HepG2 (cell line): ENCODE results near the gene DNAJB12. TPM values are rescaled to one million over a fixed set of nuclear protein-coding genes. Genes with fewer than 3 reads are reported as not detected.
A peak's percentile ranks its signal among the peaks of the same experiment; 100 is the strongest.

Source experiments
- ATAC-seq: fragments of 200-7000 bp; cut with Tn5 transposase; 3 replicates; pipeline ENCODE4 v1.9.1; 2020; ENCODE audit warnings: mild to moderate bottlenecking, moderate library complexity
- BruUV-seq: library from RNA; stranded (reverse); fragments of 400-500 nt; replicated peaks from 2 replicates; lab custom pipeline; 2021; lab: Mats Ljungman, UMichigan
- CTCF ChIA-PET: fragments of 300-600 bp; formaldehyde crosslinking; extraction: SDS; loops from one replicate; lab custom pipeline; 2021; ENCODE audit warnings: low total read pairs, inconsistent platforms, low intra/inter-chr PET ratio; lab: Yijun Ruan, JAX
- POLR2A ChIA-PET: fragments of 350-600 bp; sonication (Branson Sonifier 250); formaldehyde crosslinking; loops from one replicate; lab custom pipeline; 2020; ENCODE audit warnings: antibody characterized with exemption, inconsistent platforms; lab: Yijun Ruan, JAX
- DNase-seq: peaks from one replicate; pipeline ENCODE4 v3.0.0-alpha.2; 2015; ENCODE audit warnings: low spot score
- FAIRE-seq: peaks from 3 replicates; lab custom pipeline; 2011; peaks lifted over from hg19 to GRCh38; lab: Jason Lieb, UNC
- H2AFZ ChIP-seq: one replicate; pipeline ENCODE4 v1.6.1; 2011; ENCODE audit warnings: low read length, inconsistent platforms
- H3K27ac ChIP-seq: fragments of 300-600 bp; 3 replicates; pipeline ENCODE4 v1.8.0; 2011; ENCODE audit warnings: mixed run types, mild to moderate bottlenecking, mixed read lengths, low read length, inconsistent platforms; ENCODE audit not compliant: insufficient read depth; ENCODE audit errors: extremely low read length
- H3K27me3 ChIP-seq, 2 experiments: fragments of 200-600 bp in 1 of 2; 2 replicates in 1 of 2; 3 replicates in 1 of 2; pipeline versions ENCODE4 v1.6.0 to v1.8.0; 2011; ENCODE audit warnings: low read length in 2 of 2, mild to moderate bottlenecking in 2 of 2, moderate library complexity in 2 of 2, inconsistent platforms in 1 of 2; ENCODE audit not compliant: insufficient read depth in 2 of 2, control insufficient read depth in 1 of 2
- H3K36me3 ChIP-seq, 2 experiments: fragments of 200-600 bp in 1 of 2; replicated peaks in 1 of 2; 2 replicates in 1 of 2; 3 replicates in 1 of 2; pipeline versions ENCODE4 v1.5.1 to v1.8.0; 2011; ENCODE audit warnings: low read length in 2 of 2, inconsistent platforms in 1 of 2; ENCODE audit not compliant: insufficient read depth in 2 of 2, control insufficient read depth in 1 of 2
- H3K4me1 ChIP-seq: 2 replicates; pipeline ENCODE4 v1.5.1; 2012; ENCODE audit warnings: low read length, inconsistent platforms; ENCODE audit not compliant: insufficient read depth
- H3K4me2 ChIP-seq: 2 replicates; pipeline ENCODE4 v1.6.0; 2011; ENCODE audit warnings: low read depth, low read length, inconsistent platforms
- H3K4me3 ChIP-seq, 3 experiments: fragments of 200-600 bp in 1 of 3; sonication (generic), shearing (Covaris generic) in 1 of 3; replicated peaks in 1 of 3; 2 replicates each; pipeline ENCODE4 v1.5.1; 2011 to 2016; ENCODE audit warnings: low read length in 3 of 3, inconsistent platforms in 2 of 3, low read depth in 2 of 3, mild to moderate bottlenecking in 2 of 3, control low read depth in 1 of 3, mixed read lengths in 1 of 3; ENCODE audit not compliant: insufficient read depth in 1 of 3
- H3K79me2 ChIP-seq: one replicate; pipeline ENCODE4 v1.6.1; 2011; ENCODE audit warnings: low read length, inconsistent platforms; ENCODE audit not compliant: insufficient read depth
- H3K9ac ChIP-seq: 2 replicates; pipeline ENCODE4 v1.6.0; 2011; ENCODE audit warnings: mild to moderate bottlenecking, low read depth, low read length, inconsistent platforms; ENCODE audit not compliant: insufficient read depth
- H3K9me3 ChIP-seq: 2 replicates; pipeline ENCODE4 v1.5.1; 2012; ENCODE audit warnings: mild to moderate bottlenecking, low read length
- H4K20me1 ChIP-seq: 2 replicates; pipeline ENCODE4 v1.6.0; 2011; ENCODE audit warnings: inconsistent platforms, mild to moderate bottlenecking, low read length, moderate library complexity; ENCODE audit not compliant: insufficient read depth
- DPF2 ChIP-seq: sonication (generic); formaldehyde crosslinking; IDR thresholded peaks from 2 replicates; pipeline ENCODE4 v1.4.0; 2020; ENCODE audit warnings: mild to moderate bottlenecking, low read depth, missing genetic modification reagents, borderline replicate concordance
- HCFC1 ChIP-seq: fragments of 150-350 bp; IDR thresholded peaks from 2 replicates; pipeline ENCODE4 v1.6.1; 2014; ENCODE audit warnings: low read depth, low read length
- PHF5A ChIP-seq: IDR thresholded peaks from one replicate; pipeline ENCODE4 v1.6.1; 2018; ENCODE audit warnings: low read depth, missing genetic modification reagents; ENCODE audit not compliant: unreplicated experiment
- ZNF3 ChIP-seq: IDR thresholded peaks from 2 replicates; pipeline ENCODE4 v1.7.0; 2017; ENCODE audit warnings: inconsistent platforms
- ZNF337 ChIP-seq: sonication (generic); formaldehyde crosslinking; IDR thresholded peaks from 2 replicates; pipeline ENCODE4 v1.5.1; 2020; ENCODE audit warnings: missing genetic modification reagents, low read depth, mild to moderate bottlenecking, borderline replicate concordance
- ZNF556 ChIP-seq: sonication (generic); formaldehyde crosslinking; IDR thresholded peaks from 2 replicates; pipeline ENCODE4 v1.4.0; 2020; ENCODE audit warnings: mild to moderate bottlenecking, missing genetic modification reagents, borderline replicate concordance
- ZNF687 ChIP-seq: sonication (generic); formaldehyde crosslinking; IDR thresholded peaks from 2 replicates; pipeline ENCODE4 v1.5.1; 2020; ENCODE audit warnings: mild to moderate bottlenecking, missing genetic modification reagents, moderate library complexity
- ZNF781 ChIP-seq: sonication (generic); formaldehyde crosslinking; IDR thresholded peaks from 2 replicates; pipeline ENCODE4 v1.5.1; 2020; ENCODE audit warnings: borderline replicate concordance, mild to moderate bottlenecking, missing genetic modification reagents; ENCODE audit errors: not compliant biosample characterization
- WGBS: methylation state at CpG from one replicate; pipeline ENCODE4 v1.1.6; 2017; ENCODE audit warnings: low lambda C conversion rate; 5-methylcytosine and 5-hydroxymethylcytosine counted together
- in situ Hi-C: cut with HindIII; loops from 2 replicates; pipeline ENCODE4 v1.10.0; 2017; ENCODE audit warnings: low pct_unique_long_range_greater_than_20kb; ENCODE audit not compliant: extremely low pct_ligation_motif_present
- intact Hi-C: fragments of 100-400 bp; cut with micrococcal nuclease; formaldehyde crosslinking; loops from one replicate; pipeline ENCODE4 v1.10.0; 2022; ENCODE audit not compliant: unreplicated experiment
- polyA plus RNA-seq, 8 experiments: library from polyadenylated mRNA; depleted of rRNA in 3 of 8; stranded (reverse) in 7 of 8; unstranded in 1 of 8; fragments of >200 nt; fragmentation: Illumina TruSeq in 4 of 8; extraction: Trizol in 4 of 8; gene quantifications; 2 replicates each; pipeline versions ENCODE4 v1.2.1 to v1.2.3, GENCODE V29; 2011 to 2016; ENCODE audit warnings: low read depth in 4 of 8, missing spikeins in 1 of 8, mixed read lengths in 1 of 8; ENCODE audit not compliant: insufficient read depth in 1 of 8
- total RNA-seq, 5 experiments: library from RNA; depleted of rRNA; stranded (reverse); fragments of >200 nt; fragmentation: Illumina TruSeq; extraction: Trizol; gene quantifications; 2 replicates each; pipeline ENCODE4 v1.2.3, GENCODE V29; 2016; ENCODE audit warnings: low read depth in 1 of 5
- TF ChIP-seq, protein P1 (sequence below): sonication (generic); formaldehyde crosslinking; IDR thresholded peaks from 2 replicates; pipeline ENCODE4 v1.4.0; 2020; ENCODE audit warnings: mild to moderate bottlenecking, missing genetic modification reagents

DNAJB12 gene
- total and polyA plus RNA-seq, 2 of the 13 experiments (the other 11 are each of a cell fraction or from before 2014, with no cell fraction given) = 10.8 to 18.2 TPM

- TF ChIP-seq, protein P1, sequence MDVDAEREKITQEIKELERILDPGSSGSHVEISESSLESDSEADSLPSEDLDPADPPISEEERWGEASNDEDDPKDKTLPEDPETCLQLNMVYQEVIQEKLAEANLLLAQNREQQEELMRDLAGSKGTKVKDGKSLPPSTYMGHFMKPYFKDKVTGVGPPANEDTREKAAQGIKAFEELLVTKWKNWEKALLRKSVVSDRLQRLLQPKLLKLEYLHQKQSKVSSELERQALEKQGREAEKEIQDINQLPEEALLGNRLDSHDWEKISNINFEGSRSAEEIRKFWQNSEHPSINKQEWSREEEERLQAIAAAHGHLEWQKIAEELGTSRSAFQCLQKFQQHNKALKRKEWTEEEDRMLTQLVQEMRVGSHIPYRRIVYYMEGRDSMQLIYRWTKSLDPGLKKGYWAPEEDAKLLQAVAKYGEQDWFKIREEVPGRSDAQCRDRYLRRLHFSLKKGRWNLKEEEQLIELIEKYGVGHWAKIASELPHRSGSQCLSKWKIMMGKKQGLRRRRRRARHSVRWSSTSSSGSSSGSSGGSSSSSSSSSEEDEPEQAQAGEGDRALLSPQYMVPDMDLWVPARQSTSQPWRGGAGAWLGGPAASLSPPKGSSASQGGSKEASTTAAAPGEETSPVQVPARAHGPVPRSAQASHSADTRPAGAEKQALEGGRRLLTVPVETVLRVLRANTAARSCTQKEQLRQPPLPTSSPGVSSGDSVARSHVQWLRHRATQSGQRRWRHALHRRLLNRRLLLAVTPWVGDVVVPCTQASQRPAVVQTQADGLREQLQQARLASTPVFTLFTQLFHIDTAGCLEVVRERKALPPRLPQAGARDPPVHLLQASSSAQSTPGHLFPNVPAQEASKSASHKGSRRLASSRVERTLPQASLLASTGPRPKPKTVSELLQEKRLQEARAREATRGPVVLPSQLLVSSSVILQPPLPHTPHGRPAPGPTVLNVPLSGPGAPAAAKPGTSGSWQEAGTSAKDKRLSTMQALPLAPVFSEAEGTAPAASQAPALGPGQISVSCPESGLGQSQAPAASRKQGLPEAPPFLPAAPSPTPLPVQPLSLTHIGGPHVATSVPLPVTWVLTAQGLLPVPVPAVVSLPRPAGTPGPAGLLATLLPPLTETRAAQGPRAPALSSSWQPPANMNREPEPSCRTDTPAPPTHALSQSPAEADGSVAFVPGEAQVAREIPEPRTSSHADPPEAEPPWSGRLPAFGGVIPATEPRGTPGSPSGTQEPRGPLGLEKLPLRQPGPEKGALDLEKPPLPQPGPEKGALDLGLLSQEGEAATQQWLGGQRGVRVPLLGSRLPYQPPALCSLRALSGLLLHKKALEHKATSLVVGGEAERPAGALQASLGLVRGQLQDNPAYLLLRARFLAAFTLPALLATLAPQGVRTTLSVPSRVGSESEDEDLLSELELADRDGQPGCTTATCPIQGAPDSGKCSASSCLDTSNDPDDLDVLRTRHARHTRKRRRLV (CRISPR knock-in tag) = no peak
- no peak for TF ChIP-seq ZNF556 (CRISPR knock-in tag)
- no peak for TF ChIP-seq DPF2 (CRISPR knock-in tag)
- TF ChIP-seq ZNF3 (CRISPR knock-in tag) = no peak
- TF ChIP-seq, all 625 proteins: peak for 0
Measured at GRCh38 chr10:72306215-72306760, 48.4 kb downstream of the DNAJB12 start (continued).

DNA sequence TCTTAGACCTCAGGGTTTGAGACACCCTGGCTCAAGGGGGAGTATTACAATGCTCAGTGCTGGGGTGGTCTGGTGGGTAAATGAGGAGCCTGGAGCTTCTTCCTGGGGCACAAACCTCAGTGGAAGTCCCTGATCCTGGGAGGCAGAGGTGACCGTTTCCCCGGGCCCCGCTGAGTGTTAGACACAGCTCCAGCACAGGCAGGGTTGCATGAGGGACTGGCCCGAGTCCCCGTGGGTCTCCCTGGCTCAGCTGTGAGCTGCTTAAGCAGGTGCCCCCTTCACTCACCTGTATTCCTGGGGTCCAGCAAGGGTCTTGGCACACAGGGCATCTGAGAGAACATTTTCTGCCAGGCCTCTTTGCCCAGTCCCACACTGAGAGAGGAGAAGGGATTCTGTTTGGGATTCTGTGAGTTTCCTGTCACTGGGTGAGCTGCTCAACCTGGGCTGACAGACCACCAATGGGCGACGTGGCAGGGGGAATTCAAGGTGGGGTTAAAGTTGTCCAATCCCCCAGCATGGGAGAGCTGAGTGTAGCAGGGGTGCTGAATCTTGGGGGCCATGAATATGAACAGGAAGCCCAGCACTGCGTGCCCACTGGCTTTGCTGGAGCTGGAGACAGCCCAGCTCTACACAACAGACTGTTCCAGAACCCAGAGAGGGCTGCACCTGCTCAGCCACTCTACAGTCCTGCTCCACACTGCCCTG lies 51.1 kb downstream of the DNAJB12 start:
- ChIA-PET CTCF (no interaction called here), POLR2A (interaction anchor here (1.2 to 11.9 kb wide), 6 partner anchors 15 to 30 kb away, joined by 3 to 168 read pairs (median 3); no protein-coding TSS in a partner anchor)
- intact Hi-C loops (no loop called here), in situ Hi-C loops (no loop called here)
- H3K4me3 ChIP-seq = no peak overlapping the region; a peak in 1 of 6 replicates
- H3K36me3 ChIP-seq = no peaks in the 10 kb centered on the region
- H3K9ac ChIP-seq = no peak overlapping the region
- peak overlapping the region; percentile 42 for H2AFZ ChIP-seq
- H3K79me2 ChIP-seq = no peaks in the 10 kb centered on the region
- no peaks in the 10 kb centered on the region for H3K27me3 ChIP-seq
- DNase-seq (no peak), FAIRE-seq (no peak), ATAC-seq (peak; percentile 53)
- 43% methylated on average over 3 of the region's 8 CpGs for WGBS
- no peaks in the 10 kb centered on the region for H3K9me3 ChIP-seq
- H3K4me2 ChIP-seq = peak overlapping the region; percentile 33; the same call in 1 of the 2 replicates
- peaks cover 44% of the 10 kb centered on the region for H3K4me1 ChIP-seq
- H4K20me1 ChIP-seq = no peaks in the 10 kb centered on the region
- BruUV-seq = no TSS peak
- TF ChIP-seq ZNF337 (CRISPR knock-in tag) = no peak
- TF ChIP-seq HCFC1 = no peak
- no peak for TF ChIP-seq ZNF781 (CRISPR knock-in tag)
- no peak for TF ChIP-seq PHF5A (CRISPR knock-in tag)
- peak; percentile 16; the same call in 1 of the 2 replicates for TF ChIP-seq ZNF687 (CRISPR knock-in tag)
- H3K27ac ChIP-seq = no peak overlapping the region
